HG02852 (cell line): ENCODE data around the gene MIA2.
"Not testable (repeated sequence)": the region's sequence is repeated elsewhere in the genome, so short reads cannot be mapped to it uniquely, and the experiment has no call there.

Experiments used
- ATAC-seq: cut with Tn5 transposase; IDR thresholded peaks from one replicate; pipeline ENCODE4 v1.9.1; 2021; ENCODE audit warnings: mild to moderate bottlenecking, moderate library complexity; ENCODE audit not compliant: unreplicated experiment

Gene MIA2, protein sequence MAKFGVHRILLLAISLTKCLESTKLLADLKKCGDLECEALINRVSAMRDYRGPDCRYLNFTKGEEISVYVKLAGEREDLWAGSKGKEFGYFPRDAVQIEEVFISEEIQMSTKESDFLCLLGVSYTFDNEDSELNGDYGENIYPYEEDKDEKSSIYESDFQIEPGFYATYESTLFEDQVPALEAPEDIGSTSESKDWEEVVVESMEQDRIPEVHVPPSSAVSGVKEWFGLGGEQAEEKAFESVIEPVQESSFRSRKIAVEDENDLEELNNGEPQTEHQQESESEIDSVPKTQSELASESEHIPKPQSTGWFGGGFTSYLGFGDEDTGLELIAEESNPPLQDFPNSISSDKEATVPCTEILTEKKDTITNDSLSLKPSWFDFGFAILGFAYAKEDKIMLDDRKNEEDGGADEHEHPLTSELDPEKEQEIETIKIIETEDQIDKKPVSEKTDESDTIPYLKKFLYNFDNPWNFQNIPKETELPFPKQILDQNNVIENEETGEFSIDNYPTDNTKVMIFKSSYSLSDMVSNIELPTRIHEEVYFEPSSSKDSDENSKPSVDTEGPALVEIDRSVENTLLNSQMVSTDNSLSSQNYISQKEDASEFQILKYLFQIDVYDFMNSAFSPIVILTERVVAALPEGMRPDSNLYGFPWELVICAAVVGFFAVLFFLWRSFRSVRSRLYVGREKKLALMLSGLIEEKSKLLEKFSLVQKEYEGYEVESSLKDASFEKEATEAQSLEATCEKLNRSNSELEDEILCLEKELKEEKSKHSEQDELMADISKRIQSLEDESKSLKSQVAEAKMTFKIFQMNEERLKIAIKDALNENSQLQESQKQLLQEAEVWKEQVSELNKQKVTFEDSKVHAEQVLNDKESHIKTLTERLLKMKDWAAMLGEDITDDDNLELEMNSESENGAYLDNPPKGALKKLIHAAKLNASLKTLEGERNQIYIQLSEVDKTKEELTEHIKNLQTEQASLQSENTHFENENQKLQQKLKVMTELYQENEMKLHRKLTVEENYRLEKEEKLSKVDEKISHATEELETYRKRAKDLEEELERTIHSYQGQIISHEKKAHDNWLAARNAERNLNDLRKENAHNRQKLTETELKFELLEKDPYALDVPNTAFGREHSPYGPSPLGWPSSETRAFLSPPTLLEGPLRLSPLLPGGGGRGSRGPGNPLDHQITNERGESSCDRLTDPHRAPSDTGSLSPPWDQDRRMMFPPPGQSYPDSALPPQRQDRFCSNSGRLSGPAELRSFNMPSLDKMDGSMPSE (N-terminal part only)

DNA sequence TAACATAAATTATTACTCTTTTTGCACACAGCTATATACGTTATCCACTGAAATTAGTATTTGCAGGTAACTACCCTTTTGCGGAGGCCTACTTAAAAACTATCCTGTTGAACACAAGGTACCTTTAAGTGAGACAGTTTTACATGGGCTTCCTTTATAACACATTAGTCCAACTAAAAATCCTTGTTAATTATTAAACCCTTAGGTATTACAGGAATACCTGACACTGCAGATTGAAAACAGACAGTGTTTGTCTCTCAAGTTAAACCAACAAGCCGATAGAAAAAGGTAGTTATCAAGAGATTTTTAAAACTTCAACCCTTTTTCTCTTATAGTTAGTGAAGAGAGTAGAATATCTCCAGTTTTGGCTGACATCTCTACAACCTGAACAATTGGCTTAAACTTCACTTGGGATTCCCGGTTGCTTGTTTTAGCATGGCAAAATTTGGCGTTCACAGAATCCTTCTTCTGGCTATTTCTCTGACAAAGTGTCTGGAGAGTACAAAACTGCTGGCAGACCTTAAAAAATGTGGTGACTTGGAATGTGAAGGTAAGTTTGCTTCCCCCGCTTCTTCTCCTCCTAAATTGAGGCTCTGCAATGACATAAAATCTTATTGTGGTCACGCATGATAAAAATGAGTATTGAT lies at the start of gene MIA2:
MIA2 (plus strand) TSS at position 236 of the 647 bp plus-strand sequence; CDS start at position 436, 200 bp downstream.
- no peak for ATAC-seq

DNA sequence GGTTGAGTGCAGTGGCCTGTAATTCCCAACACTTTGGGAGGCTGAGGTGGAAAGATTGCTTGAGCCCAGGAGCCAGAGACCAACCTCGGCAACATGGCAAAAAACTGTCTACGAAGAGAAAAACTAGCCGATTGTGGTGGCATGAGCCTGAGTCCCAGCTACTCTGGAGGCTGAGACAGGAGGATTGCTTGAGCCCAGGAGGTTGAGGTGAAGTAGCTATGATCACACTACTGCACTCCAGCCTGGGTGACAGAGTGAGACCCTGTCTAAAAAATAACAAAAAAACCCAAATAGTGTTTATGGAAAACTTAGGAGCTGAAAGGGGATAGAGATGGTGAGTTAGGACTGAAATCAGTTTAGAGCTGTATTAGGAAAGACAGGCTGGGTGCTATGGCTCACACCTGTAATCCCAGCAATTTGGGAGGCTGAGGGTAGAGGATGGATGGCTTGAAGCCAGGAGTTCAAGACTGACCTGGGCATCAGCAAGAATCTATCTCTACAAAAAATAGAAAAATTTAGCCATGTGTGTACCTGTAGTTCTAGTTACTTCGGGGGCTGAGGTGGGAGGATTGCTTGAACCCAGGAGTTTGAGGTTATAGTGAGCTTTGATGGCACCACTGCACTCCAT lies 49.0 kb upstream of the MIA2 start:
- ATAC-seq = no peak

DNA sequence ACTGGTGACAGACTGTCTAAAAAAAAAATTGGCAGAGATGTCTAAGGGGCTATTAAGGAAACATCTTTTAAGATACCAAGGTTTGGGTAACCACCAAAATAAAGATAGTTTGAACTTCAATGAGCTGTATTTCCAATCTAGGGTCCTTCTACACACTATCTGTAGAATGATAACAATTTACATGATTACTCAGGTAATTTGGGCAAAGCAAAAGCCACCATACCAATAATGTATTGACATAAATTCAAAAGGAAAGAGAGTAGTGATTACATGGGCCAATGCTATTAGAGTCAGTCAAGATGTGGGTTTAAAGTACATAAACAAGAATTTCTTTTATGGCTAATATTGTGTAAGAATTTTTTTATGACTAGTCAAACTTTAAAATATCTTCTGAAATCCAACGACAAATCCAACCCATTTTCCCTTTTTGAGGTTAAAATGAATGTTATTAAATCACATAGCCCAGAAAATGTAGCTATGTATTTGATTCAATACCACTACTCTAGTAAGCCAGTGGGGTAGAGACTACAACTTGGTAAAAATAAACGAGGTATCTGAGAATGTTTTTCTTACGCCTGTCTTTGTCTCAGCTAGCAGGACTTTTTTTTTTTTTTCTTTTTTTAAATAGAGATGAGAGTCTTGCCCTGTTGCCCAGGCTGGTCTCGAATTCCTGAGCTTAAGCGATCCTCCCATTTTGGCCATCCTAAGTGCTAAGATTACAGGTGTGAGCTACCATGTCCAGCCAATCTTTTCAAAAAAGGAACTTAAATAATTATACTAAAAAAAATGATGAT lies 48.3 kb upstream of the MIA2 start:
- ATAC-seq = no peak

DNA sequence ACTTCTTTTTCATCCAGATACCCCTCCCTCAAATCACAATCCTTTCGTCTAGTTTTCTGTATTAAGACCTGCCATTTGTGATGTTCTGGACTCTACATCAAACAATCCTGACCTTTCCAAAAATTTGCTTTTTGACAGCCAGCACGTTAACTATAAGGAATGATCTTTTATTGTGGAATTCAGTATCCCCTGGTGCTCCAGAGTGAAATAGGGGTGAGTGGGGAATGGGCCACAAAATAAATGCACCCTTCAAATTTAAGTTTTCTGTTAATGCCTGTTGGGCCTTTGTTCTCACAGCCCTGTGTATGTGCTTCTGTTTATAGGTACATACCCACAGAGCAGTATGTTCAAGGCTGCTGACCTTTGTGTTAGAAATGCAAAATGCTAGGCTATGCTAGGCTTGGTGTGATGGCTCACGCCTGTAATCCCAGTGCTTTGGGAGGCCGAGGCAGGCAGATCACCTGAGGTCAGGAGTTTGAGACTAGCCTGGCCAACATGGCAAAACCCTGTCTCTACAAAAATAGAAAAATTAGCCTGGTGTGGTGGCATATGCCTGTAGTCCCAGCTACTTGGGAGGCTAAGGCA lies 46.7 kb upstream of the MIA2 start:
- ATAC-seq = no peak

DNA sequence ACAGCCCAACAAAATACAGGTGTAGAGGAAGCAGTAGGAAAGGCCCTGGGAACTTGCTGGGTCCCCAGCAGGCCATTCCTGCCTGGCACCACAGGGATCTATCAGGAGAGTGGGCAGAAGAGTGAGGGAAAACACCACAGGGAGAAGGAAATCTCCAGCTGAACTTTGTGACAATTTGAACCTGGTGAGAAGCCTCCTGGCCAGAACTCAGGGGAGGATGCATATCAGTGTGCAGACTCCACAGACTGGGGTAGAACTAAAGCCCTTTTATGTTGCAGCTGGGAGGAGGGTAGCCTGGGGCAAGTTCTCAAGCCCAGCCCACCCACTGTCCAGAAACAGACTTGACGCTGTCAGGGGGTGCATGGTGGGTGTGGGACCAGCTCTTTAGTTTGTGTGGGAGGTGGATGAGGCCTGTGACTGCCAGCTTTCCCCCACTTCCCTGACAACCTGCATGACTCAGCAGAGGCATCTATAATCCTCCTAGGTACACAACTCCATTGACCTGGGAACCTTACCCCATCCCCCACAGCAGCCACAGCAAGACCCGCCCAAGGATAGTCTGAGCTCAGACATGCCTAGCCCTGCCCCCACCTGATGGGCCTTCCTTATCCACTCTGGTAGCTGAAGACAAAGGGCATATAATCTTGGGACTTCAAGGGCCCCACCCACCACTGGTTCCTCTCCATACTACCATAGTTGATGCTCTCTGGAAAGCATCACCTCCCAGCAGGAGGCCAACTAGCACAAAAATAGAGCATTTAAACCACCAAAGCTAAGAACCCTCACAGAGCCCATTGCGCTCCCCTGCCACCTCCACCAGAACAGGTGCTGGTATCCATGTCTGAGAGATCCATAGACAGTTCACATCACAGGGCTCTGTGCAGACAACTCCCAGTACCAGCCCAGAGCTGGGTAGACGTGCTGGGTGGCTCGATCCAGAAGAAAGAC lies 29.8 kb upstream of the MIA2 start:
- no peak for ATAC-seq

DNA sequence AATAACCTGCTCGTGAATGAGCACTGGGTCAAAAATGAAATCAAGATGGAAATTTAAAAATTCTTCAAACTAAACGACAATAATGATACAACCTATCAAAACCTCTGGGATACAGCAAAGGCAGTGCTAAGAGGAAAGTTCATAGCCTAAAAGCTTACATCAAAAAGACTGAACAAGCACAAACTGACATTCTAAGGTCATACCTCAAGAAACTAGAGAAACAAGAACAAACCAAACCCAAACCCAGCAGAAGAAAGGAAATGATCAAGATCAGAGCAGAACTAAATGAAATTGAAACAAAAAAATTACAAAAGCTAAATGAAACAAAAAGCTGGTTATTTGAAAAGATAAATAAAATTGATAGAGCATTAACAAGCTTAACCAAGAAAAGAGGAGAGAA lies 26.3 kb upstream of the MIA2 start:
- not testable (repeated sequence) for ATAC-seq

DNA sequence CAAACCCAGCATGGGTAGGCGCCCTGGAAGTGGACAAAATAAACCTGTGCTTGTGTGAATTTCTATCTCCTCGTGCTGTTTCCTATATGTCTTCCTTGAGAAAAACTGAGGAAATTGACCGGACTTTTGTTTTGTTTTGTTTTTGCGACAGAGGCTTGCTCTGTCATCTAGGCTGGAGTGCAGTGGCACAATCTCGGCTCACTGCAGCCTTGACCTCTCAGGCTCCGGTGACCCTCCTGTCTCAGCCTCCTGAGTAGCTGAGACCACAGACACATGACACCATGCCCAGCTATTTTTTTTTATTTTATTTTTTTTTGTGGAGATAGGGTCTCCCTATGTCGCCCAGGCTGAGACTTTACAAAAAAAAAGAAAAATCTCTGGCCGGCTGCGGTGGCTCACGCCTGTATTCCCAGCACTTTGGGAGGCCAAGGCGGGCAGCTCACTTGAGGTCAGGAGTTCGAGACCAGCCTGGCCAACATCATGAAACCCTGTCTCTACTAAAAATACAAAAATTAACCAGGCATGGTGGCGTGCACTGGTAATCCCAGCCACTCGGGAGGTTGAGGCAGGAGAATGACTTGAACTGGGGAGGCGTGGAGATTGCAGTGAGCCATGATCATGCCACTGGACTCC lies 22.5 kb upstream of the MIA2 start:
- no peak for ATAC-seq

DNA sequence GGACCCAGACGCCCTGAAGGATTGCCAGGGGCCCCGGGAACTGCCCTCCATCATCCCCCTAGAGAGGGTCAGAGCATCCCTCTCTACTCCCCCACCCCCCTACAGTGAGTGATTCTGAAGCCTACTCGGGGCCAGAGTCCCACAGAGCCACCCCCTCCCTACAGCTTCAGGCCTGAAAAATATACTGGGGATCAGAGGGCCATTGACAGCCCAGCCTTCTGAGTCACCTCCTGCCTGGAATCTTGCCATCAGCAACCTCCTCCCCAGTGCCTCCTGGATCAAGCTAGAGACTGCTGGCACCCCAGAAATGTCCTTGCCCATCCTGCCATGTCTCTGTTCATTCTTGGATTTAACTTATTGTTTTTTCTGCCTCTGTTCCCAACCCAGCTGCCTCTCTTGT lies 21.7 kb upstream of the MIA2 start:
- ATAC-seq = no peak

DNA sequence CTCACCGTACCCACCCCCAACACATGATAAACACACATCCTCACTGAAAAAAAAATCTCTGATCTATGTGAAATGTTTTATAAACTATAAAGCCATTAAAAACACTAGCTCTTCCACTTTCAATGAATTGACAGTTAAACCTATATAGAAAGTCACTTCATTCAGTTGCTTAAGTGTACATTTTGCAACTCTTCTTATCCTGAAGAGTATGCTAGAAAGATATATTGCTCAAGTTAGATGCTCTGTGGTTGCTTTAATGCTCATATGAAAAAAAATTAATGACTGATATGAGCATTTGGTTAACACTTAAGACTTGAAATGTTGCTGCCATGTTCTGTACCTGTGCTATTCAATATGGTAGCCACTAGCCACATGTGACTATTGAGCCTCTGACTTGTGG lies 21.0 kb upstream of the MIA2 start:
- ATAC-seq = no peak

DNA sequence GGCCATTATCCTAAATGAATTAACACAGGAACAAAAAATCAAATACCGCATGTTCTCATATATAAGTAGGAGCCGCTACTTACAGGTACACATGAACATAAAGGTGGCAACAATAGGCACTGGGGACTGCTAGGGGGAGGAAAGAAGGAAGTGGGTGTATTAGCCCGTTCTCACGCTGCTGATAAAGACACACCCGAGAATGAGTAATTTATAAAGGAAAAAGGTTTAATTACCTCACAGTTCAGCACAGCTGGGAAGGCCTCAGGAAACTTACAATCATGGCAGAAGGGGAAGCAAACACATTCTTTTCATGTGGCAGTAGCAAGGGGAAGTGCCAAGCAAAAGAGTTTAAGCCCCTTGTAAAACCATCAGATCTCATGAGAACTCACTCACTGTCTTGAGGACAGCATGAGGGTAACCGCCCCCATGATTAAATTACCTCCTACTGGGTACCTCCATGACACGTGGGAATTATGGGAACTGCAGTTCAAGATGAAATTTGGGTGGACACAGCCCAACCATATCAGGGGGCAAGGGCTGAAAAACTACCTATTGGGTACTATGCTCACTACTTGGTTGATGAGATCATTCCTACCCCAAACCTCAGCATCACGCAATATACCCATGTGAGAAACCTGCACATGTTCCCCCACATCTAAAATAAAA lies 16.4 kb upstream of the MIA2 start:
- no peak for ATAC-seq

DNA sequence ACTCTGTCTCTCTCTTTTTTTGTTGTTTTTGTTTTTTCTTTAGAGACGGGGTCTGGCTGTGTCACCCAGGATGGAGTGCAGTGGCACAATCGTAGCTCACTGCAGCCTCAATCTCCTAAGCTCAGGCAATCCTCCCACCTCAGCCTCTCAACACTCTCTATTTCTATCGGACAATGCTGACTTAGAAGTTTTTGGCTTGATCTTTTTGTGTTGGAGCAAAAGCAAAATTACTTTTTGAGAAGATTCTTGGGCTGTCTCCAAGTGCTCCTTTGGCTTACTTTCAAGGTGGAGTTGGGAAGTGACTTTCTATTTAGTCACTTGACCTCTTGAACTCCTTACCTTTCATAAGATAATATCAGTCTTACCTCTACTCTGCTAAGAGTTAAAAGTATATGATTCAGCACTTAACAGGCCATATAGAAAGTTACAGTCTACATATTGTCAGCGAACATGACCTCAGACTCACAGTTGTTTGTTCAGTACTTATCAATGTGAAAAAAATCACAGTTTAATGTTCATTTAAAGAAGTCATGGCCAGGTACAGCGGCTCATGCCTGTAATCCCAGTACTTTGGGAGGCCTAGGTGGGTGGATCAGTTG lies 15.4 kb upstream of the MIA2 start:
- ATAC-seq = no peak

DNA sequence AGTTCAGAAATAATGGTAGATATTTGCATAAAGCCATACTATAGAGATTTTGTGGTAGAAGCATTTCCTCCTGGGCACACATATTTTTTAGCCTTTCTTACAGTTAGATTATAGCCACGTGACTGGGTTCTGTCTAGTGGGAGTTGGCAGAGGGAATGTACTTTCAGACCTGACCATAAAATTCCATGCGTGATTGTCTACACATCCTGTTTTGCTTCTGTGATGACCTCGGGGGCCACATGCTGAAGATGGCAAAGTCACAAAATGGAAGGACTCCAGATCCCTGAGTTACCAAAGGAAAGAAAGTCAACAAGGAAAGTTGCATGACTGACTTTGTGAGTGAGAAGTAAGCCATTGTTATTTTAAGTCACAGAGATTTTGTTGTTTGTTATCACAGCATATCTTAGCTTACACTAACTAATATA lies 14.6 kb upstream of the MIA2 start:
- no peak for ATAC-seq

DNA sequence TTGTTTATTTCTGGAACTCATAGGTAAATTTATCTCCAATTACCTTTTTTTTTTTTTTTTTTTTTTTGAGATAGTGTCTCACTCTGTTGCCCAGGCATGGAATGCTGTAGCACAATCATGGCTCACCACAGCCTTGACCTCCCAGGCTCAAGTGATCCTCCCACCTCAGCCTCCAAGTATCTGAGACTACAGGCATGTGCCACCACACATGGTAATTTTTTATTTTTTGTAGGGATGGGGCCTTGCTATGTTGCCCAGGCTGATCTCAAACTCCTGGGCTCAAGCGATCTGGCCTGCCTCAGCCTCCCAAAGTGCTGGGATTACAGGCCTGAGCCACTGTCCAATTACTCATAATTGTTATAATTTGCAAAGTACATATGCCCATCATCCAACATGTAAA lies 13.2 kb upstream of the MIA2 start:
- not testable (repeated sequence) for ATAC-seq

DNA sequence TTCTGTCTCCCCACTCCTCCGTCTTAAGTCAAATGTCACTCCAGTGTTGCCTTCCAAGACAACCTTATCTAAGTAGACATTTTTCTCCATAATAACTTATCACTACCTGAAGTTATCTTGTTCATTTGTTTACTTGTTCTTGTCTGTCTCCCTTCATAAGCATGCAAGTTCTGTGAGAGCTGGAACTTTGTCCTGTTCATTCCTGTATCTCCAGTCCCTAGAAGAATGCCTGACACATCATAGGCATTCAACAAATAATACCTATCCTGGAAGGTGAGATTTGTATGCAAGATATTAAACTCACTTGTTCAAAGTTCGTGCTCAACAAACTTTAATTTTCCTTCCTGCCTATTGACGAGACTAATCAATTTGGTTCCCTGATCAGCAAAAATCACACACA lies 5.7 kb upstream of the MIA2 start:
- no peak for ATAC-seq

DNA sequence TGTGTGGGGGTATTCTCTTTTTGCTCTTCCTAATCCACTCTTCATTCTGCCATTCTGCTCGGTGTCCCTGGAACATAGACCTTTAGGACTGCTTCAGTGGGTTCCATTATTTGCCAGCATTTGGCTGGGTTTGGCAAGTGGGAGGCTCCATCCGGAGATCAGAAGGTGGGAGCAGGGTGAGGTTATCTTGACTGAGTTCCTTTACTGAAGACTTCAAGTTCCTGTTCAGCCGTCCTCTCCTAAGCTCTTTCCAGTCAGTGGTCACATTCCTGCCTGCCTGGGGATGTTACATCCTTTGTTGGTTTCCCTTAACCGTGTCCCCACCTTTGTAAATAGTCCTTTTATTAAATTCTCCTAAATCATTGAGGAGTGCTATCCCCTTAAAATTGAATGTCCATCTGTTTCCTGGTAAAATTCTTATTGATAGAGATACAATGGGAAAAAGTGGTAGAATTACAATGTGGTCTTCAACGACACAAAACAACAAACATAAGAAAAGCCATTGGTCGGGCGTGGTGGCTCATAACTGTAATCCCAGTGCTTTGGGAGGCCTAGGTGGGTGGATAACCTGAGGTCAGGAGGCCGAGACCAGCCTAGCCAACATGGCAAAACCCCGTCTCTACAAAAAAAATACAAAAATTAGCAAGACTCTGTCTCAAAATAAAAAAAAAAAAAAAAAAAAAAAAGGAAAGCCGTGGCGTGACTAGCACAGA lies 5.0 kb upstream of the MIA2 start:
- ATAC-seq = no peak

DNA sequence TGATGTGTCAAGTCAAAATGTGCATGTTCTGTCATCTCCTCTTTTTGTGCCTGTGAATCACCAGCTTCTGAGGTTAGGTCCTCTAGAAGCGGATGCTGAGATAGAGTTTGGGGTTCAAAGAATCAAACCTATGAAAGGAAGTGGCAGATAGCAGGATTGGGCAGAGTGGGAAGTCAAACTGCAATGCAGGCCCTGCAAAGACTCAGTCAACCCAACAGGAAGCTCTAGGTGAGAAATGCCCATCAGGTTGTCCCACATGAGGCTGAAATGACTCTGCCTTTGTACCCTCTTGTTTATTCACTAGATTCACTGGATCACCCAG lies 4.5 kb upstream of the MIA2 start:
- ATAC-seq = no peak
